Sigmoid colon (tissue), 7 donors: ENCODE data around the gene CYB5R3. TPM values are rescaled to one million over a fixed set of nuclear protein-coding genes. Genes with fewer than 3 reads are reported as not detected.
"Not testable (repeated sequence)": the region's sequence is repeated elsewhere in the genome, so short reads cannot be mapped to it uniquely, and the experiment has no call there.

Experiments
- DNase-seq: peaks from one replicate; pipeline ENCODE4 v3.0.0-alpha.2; 2019
- H3K27ac ChIP-seq, 4 donors: fragments of 200-600 bp; sonication (generic); one replicate each; pipeline ENCODE4 v1.5.1; 2016 to 2019; ENCODE audit warnings: mild to moderate bottlenecking in 1 of 4
- H3K27me3 ChIP-seq, 3 donors: fragments of 200-600 bp; sonication (generic); one replicate each; pipeline ENCODE4 v1.5.1; 2019; ENCODE audit warnings: mild to moderate bottlenecking in 1 of 3
- H3K36me3 ChIP-seq, 4 donors: fragments of 200-600 bp; sonication (generic); one replicate each; pipeline ENCODE4 v1.5.1; 2016 to 2019
- H3K4me1 ChIP-seq, 4 donors: fragments of 200-600 bp; sonication (generic); one replicate each; pipeline ENCODE4 v1.5.1; 2017 to 2019
- H3K4me3 ChIP-seq, 4 donors: fragments of 200-600 bp; sonication (generic); one replicate each; pipeline ENCODE4 v1.5.1; 2017 to 2019; ENCODE audit warnings: mild to moderate bottlenecking in 2 of 4, moderate library complexity in 1 of 4
- H3K9me3 ChIP-seq, 4 donors: fragments of 200-600 bp in 3 of 4; sonication (generic) in 3 of 4; one replicate each; pipeline versions ENCODE4 v1.5.1 to v1.6.1; 2013 to 2019
- CTCF ChIP-seq, 4 experiments: fragments of 450-650 bp in 3 of 4; fragments of 200-600 bp in 1 of 4; IDR thresholded peaks; one replicate each; pipeline ENCODE4 v1.5.1; 2016 to 2019; ENCODE audit warnings: antibody characterized with exemption in 4 of 4, mild to moderate bottlenecking in 3 of 4, moderate library complexity in 2 of 4
- EP300 ChIP-seq, 4 donors: sonication (generic); formaldehyde crosslinking; IDR thresholded peaks; one replicate each; pipeline ENCODE4 v1.6.1; 2017; ENCODE audit warnings: antibody characterized with exemption in 4 of 4
- POLR2A ChIP-seq, 2 donors: fragments of 450-650 bp; IDR thresholded peaks; one replicate each; pipeline ENCODE4 v1.6.1; 2016; ENCODE audit warnings: antibody characterized with exemption in 2 of 2, mild to moderate bottlenecking in 2 of 2, moderate library complexity in 2 of 2
- POLR2AphosphoS5 ChIP-seq, 4 donors: sonication (generic); formaldehyde crosslinking; IDR thresholded peaks; one replicate each; pipeline ENCODE4 v1.6.1; 2017; ENCODE audit warnings: antibody characterized with exemption in 4 of 4
- WGBS, 2 donors: extraction: QIAGEN DNeasy Blood & Tissue Kit; methylation state at CpG; one replicate each; pipeline ENCODE4 v1.1.7; 2013; 5-methylcytosine and 5-hydroxymethylcytosine counted together
- intact Hi-C: fragments of 100-400 bp; cut with DNase I; formaldehyde crosslinking; loops from one replicate; pipeline ENCODE4 v1.15.1; 2023
- polyA plus RNA-seq, 3 donors: library from polyadenylated mRNA; stranded (reverse); fragments of 200-250 nt; gene quantifications; one replicate each; pipeline ENCODE4 v1.2.3, GENCODE V29; 2013
- total RNA-seq, 4 donors: library from RNA; depleted of rRNA; stranded (reverse); fragments of >200 nt; gene quantifications; one replicate each; pipeline ENCODE4 v1.1.0, GENCODE V29; 2016
- donor health status: healthy with polysubstance abuse.
- donor health status: Bipolar disorder and iron deficiency.
- donor health status: healthy.

The CYB5R3 gene
- total and polyA plus RNA-seq, 7 donors: 44.9 to 158 (median 78.7) TPM

GRCh38 chr22:42678894-42679293, 29.7 kb upstream of the CYB5R3 start:
- WGBS, 2 donors: 90 to 95% methylated on average over 1 of the region's 1 CpG
- no peak for TF ChIP-seq POLR2A (IDR thresholded peaks at IDR 0.05)
- TF ChIP-seq POLR2AphosphoS5 (IDR thresholded peaks at IDR 0.05): no peak
- TF ChIP-seq CTCF (IDR thresholded peaks at IDR 0.05): no peak
- no peak for TF ChIP-seq EP300 (IDR thresholded peaks at IDR 0.05)
- Histone ChIP-seq H3K9me3 (no peaks in the 10 kb centered on the region), H3K36me3 (no peaks in the 10 kb centered on the region), H3K4me1 (peaks cover 0 to 72% (median 49%) of the 10 kb centered on the region in 4 donors), H3K4me3 (no peak overlapping the region), H3K27me3 (no peaks in the 10 kb centered on the region), H3K27ac (no peak overlapping the region)
- DNase-seq: no peak
- intact Hi-C loops: no loop called here

- peak overlapping the region in 1 of 4 donors; percentile 80 for H3K27ac ChIP-seq
- H3K9me3 ChIP-seq, H3K36me3 ChIP-seq, intact Hi-C loops, DNase-seq, H3K27me3 ChIP-seq, H3K4me3 ChIP-seq: not testable (repeated sequence)
- 88 to 92% methylated on average over 4 of the region's 4 CpGs for WGBS, 2 donors
- H3K4me1 ChIP-seq: peaks cover 0 to 69% (median 45%) of the 10 kb centered on the region in 4 donors
Measured at GRCh38 chr22:42677936-42678335, 28.7 kb upstream of the CYB5R3 start.

GRCh38 chr22:42676059-42676607, 26.9 kb upstream of the CYB5R3 start:
- peaks cover 0 to 54% (median 33%) of the 10 kb centered on the region in 4 donors for H3K4me1 ChIP-seq
- 55 to 59% methylated on average over 7 of the region's 7 CpGs for WGBS, 2 donors
- H3K9me3 ChIP-seq: no peaks in the 10 kb centered on the region
- no peaks in the 10 kb centered on the region for H3K27me3 ChIP-seq
- H3K36me3 ChIP-seq: no peaks in the 10 kb centered on the region
- DNase-seq: no peak
- TF ChIP-seq POLR2A (IDR thresholded peaks at IDR 0.05) (no peak), CTCF (IDR thresholded peaks at IDR 0.05) (no peak), EP300 (IDR thresholded peaks at IDR 0.05) (no peak), POLR2AphosphoS5 (IDR thresholded peaks at IDR 0.05) (peak; percentile 26 to 56 (median 38))
- H3K27ac ChIP-seq: peak overlapping the region; percentile 68 to 80 (median 72)
- intact Hi-C loops: no loop called here
- no peak overlapping the region for H3K4me3 ChIP-seq

GRCh38 chr22:42673898-42674401, 24.8 kb upstream of the CYB5R3 start:
- Histone ChIP-seq H3K4me3 (no peak overlapping the region), H3K4me1 (peaks cover 0 to 43% (median 28%) of the 10 kb centered on the region in 4 donors), H3K27me3 (no peaks in the 10 kb centered on the region), H3K36me3 (no peaks in the 10 kb centered on the region), H3K9me3 (no peaks in the 10 kb centered on the region), H3K27ac (peak overlapping the region; percentile 18 to 31 (median 24))
- intact Hi-C loops: no loop called here
- no peak for DNase-seq
- 14 to 43% methylated on average over 2 of the region's 2 CpGs for WGBS, 2 donors
- TF ChIP-seq POLR2A (IDR thresholded peaks at IDR 0.05): no peak
- TF ChIP-seq POLR2AphosphoS5 (IDR thresholded peaks at IDR 0.05): peak in 3 of 4 donors; percentile 34 to 67 (median 35)

GRCh38 chr22:42673071-42673470, 23.9 kb upstream of the CYB5R3 start:
- Histone ChIP-seq H3K27ac (peak overlapping the region in 1 of 4 donors; percentile 18), H3K4me1 (peaks cover 0 to 42% (median 28%) of the 10 kb centered on the region in 4 donors)
- 96% methylated on average over 13 of the region's 13 CpGs for WGBS, 2 donors

GRCh38 chr22:42670921-42671709, 21.9 kb upstream of the CYB5R3 start:
- intact Hi-C loops: no loop called here
- TF ChIP-seq CTCF (IDR thresholded peaks at IDR 0.05): no peak
- no peak for TF ChIP-seq POLR2A (IDR thresholded peaks at IDR 0.05)
- peak in 1 of 4 donors; percentile 29 for TF ChIP-seq POLR2AphosphoS5 (IDR thresholded peaks at IDR 0.05)
- TF ChIP-seq EP300 (IDR thresholded peaks at IDR 0.05): no peak
- 31 to 48% methylated on average over 19 of the region's 19 CpGs for WGBS, 2 donors
- no peak for DNase-seq
- peaks cover 0 to 26% (median 17%) of the 10 kb centered on the region in 4 donors for H3K4me1 ChIP-seq
- H3K4me3 ChIP-seq: no peak overlapping the region
- H3K27ac ChIP-seq: peak overlapping the region in 1 of 4 donors; percentile 27
- no peaks in the 10 kb centered on the region for H3K27me3 ChIP-seq
- no peaks in the 10 kb centered on the region for H3K9me3 ChIP-seq
- no peaks in the 10 kb centered on the region for H3K36me3 ChIP-seq

More at GRCh38 chr22:42673071-42673470, 23.9 kb upstream of the CYB5R3 start:
- intact Hi-C loops, H3K9me3 ChIP-seq, H3K27me3 ChIP-seq, H3K4me3 ChIP-seq, H3K36me3 ChIP-seq, DNase-seq: not testable (repeated sequence)
